Esophagus (tissue), 2 donors: ENCODE measurements around the gene GDPD3. TPM values are rescaled to one million over a fixed set of nuclear protein-coding genes. Genes with fewer than 3 reads are reported as not detected.
A peak's percentile ranks its signal among the peaks of the same experiment; 100 is the strongest.

Source experiments
- H3K27ac ChIP-seq, 2 donors: one replicate each; pipeline ENCODE4 v1.5.1; 2013; ENCODE audit warnings: low read depth in 2 of 2, mild to moderate bottlenecking in 2 of 2, inconsistent platforms in 1 of 2, low read length in 1 of 2, moderate library complexity in 1 of 2
- H3K27me3 ChIP-seq, 2 donors: one replicate each; pipeline ENCODE4 v1.6.1; 2013; ENCODE audit warnings: low read length in 2 of 2, control low read depth in 1 of 2, mild to moderate bottlenecking in 1 of 2; ENCODE audit not compliant: insufficient read depth in 2 of 2, control insufficient read depth in 1 of 2
- H3K36me3 ChIP-seq, 2 donors: one replicate each; pipeline ENCODE4 v1.6.1; 2013; ENCODE audit warnings: low read length in 1 of 2; ENCODE audit not compliant: control insufficient read depth in 2 of 2, insufficient read depth in 2 of 2
- H3K4me1 ChIP-seq, 2 donors: one replicate each; pipeline ENCODE4 v1.6.1; 2013; ENCODE audit warnings: low read length in 1 of 2; ENCODE audit not compliant: control insufficient read depth in 2 of 2, insufficient read depth in 2 of 2
- H3K4me3 ChIP-seq, 2 donors: one replicate each; pipeline ENCODE4 v1.5.1; 2013; ENCODE audit warnings: low read length in 2 of 2, mild to moderate bottlenecking in 2 of 2, low read depth in 1 of 2, moderate library complexity in 1 of 2
- H3K9me3 ChIP-seq, 2 donors: one replicate each; pipeline ENCODE4 v1.6.1; 2013; ENCODE audit warnings: mild to moderate bottlenecking in 2 of 2, low read depth in 1 of 2, low read length in 1 of 2, moderate library complexity in 1 of 2; ENCODE audit not compliant: control insufficient read depth in 2 of 2, insufficient read depth in 1 of 2
- WGBS, 2 donors: extraction: QIAGEN DNeasy Blood & Tissue Kit; methylation state at CpG; one replicate each; pipeline ENCODE4 v1.1.7; 2013; 5-methylcytosine and 5-hydroxymethylcytosine counted together
- polyA plus RNA-seq, 2 donors: library from polyadenylated mRNA; stranded (reverse); fragments of 200-250 nt; gene quantifications; one replicate each; pipeline ENCODE4 v1.2.3, GENCODE V29; 2013
- donor health status: healthy with polysubstance abuse.
- donor health status: Bipolar disorder and iron deficiency.

GDPD3 gene
- polyA plus RNA-seq, 2 donors = 49.2 to 82.8 TPM

GRCh38 chr16:30063893-30064728 is 49.2 kb downstream of the GDPD3 start:
- WGBS, 2 donors = 5 to 6% methylated on average over 27 of the region's 27 CpGs
- no peaks in the 10 kb centered on the region for H3K27me3 ChIP-seq
- peak overlapping the region; percentile 97 to 98 for H3K27ac ChIP-seq
- peak overlapping the region; percentile 53 to 64 for H3K4me3 ChIP-seq
- H3K9me3 ChIP-seq = no peaks in the 10 kb centered on the region
- peaks cover 15 to 24% of the 10 kb centered on the region in 2 donors for H3K36me3 ChIP-seq
- H3K4me1 ChIP-seq = peaks cover 7 to 22% of the 10 kb centered on the region in 2 donors

- Histone ChIP-seq H3K36me3 (peaks cover 9 to 17% of the 10 kb centered on the region in 2 donors), H3K4me1 (peaks cover 7 to 19% of the 10 kb centered on the region in 2 donors), H3K9me3 (no peaks in the 10 kb centered on the region), H3K4me3 (peak overlapping the region in 1 of 2 donors; percentile 53), H3K27me3 (no peaks in the 10 kb centered on the region), H3K27ac (peak overlapping the region; percentile 97 to 98)
- WGBS, 2 donors = 55 to 64% methylated on average over 12 of the region's 12 CpGs
Measured at GRCh38 chr16:30063278-30063892, 50.0 kb downstream of the GDPD3 start.

DNA sequence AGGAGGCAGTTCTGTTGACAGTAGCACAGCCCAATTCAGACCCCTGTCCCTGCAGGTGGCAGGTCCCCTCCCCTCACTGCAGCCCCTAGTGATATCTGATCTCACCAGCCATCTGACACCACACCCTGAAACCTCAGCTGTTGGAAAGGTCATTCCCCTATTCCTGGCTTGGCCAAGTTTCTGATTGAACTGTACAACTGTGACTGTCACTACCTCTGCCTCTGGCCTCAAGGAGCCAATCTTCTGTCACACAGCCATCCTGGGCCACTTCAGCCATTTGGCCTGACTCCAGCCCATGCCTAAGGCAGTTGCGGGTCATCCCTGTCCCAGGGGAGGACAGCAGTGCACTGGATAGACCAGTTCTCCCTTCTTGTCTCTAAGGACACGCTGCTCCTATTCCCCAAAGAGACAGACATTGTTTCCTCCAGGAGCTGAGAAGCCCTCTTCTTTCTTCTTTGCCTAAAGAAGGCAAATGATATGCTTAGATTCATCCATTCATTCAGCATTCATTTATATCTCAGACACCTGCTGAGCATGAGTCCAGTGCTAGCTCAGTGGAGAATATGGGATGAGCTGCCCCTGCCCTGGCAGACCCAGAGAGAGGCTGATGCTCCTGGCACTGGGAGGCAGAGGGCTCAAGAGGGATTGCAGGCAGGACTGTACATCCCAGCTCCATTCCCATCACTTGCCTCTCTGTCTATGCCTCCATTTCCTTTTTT is 52.3 kb downstream of the GDPD3 start:
- WGBS, 2 donors = 57 to 67% methylated on average over 2 of the region's 2 CpGs
- no peaks in the 10 kb centered on the region for H3K27me3 ChIP-seq
- peaks cover 0 to 3% of the 10 kb centered on the region in 2 donors for H3K36me3 ChIP-seq
- peak overlapping the region in 1 of 2 donors; percentile 22 for H3K27ac ChIP-seq
- H3K4me1 ChIP-seq = peaks cover 6 to 12% of the 10 kb centered on the region in 2 donors
- no peaks in the 10 kb centered on the region for H3K9me3 ChIP-seq
- H3K4me3 ChIP-seq = no peak overlapping the region

DNA sequence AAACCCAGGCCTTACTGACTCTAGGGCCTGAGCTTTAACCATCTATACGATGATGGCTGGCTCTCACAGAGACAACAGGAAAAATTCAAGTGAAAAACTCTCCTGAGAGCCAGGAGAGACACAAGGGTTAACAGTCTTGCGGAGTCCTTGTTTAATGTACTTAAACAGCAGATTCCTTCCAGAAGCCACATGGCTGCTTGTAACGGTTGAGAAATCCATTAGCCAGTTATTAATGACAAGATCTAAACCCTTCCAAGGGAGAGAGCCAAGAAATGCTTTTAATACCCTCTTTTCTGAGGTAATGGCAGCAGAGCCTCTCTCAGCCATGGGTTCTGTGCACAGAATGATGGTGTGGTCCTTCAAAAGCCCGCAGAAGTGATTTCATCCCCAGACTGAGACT is 53.0 kb downstream of the GDPD3 start:
- H3K4me3 ChIP-seq = no peak overlapping the region
- peaks cover 6 to 12% of the 10 kb centered on the region in 2 donors for H3K4me1 ChIP-seq
- WGBS, 2 donors = 68 to 71% methylated on average over 4 of the region's 4 CpGs
- no peaks in the 10 kb centered on the region for H3K9me3 ChIP-seq
- H3K27ac ChIP-seq = no peak overlapping the region
- H3K27me3 ChIP-seq = no peaks in the 10 kb centered on the region
- H3K36me3 ChIP-seq = no peaks in the 10 kb centered on the region

GRCh38 chr16:30054959-30055553 is 58.3 kb downstream of the GDPD3 start:
- no peaks in the 10 kb centered on the region for H3K9me3 ChIP-seq
- H3K4me1 ChIP-seq = peaks cover 10 to 11% of the 10 kb centered on the region in 2 donors
- no peaks in the 10 kb centered on the region for H3K36me3 ChIP-seq
- no peaks in the 10 kb centered on the region for H3K27me3 ChIP-seq
- peak overlapping the region in 1 of 2 donors; percentile 62 for H3K27ac ChIP-seq
- no peak overlapping the region for H3K4me3 ChIP-seq
- 22 to 25% methylated on average over 10 of the region's 10 CpGs for WGBS, 2 donors

Other genes with a start within 250 kb of the GDPD3 start
- under 1 TPM; 0.35 to 0.45 TPM for gene SEZ6L2, start 214.0 kb downstream of the GDPD3 start, polyA plus RNA-seq
- under 1 TPM; 0.31 to 0.39 TPM for gene ASPHD1, start 213.0 kb downstream of the GDPD3 start, polyA plus RNA-seq
- gene KCTD13, start 187.3 kb downstream of the GDPD3 start, polyA plus RNA-seq = 10 to 100 TPM; 10.1 to 15.5 TPM
- 10 to 100 TPM; 61.1 to 83.4 TPM for gene TMEM219, start 151.5 kb downstream of the GDPD3 start, polyA plus RNA-seq
- 10 to 100 TPM; 15.6 to 30.2 TPM for gene TAOK2, start 139.7 kb downstream of the GDPD3 start, polyA plus RNA-seq
- gene HIRIP3, start 117.9 kb downstream of the GDPD3 start, polyA plus RNA-seq = 1 to 10 TPM; 6.3 to 9.7 TPM
- 10 to 100 TPM; 46.4 to 82.1 TPM for gene INO80E, start 117.3 kb downstream of the GDPD3 start, polyA plus RNA-seq
- 1 to 10 TPM in 1 of 2 donors, under 1 TPM in 1; 0.69 to 3.0 TPM for gene DOC2A, start 102.5 kb downstream of the GDPD3 start, polyA plus RNA-seq
- gene C16orf92, start 90.3 kb downstream of the GDPD3 start, polyA plus RNA-seq = not detected
- gene TLCD3B, start 82.3 kb downstream of the GDPD3 start, polyA plus RNA-seq = under 1 TPM; 0.04 to 0.16 TPM
- gene ALDOA, start 47.8 kb downstream of the GDPD3 start, polyA plus RNA-seq = 1,000 to 10,000 TPM; 1,266 to 1,398 TPM
- 100 to 1,000 TPM; 113 TPM for gene PPP4C, start 37.5 kb downstream of the GDPD3 start, polyA plus RNA-seq
- gene TBX6, start 21.6 kb downstream of the GDPD3 start, polyA plus RNA-seq = 10 to 100 TPM in 1 of 2 donors, 1 to 10 TPM in 1; 6.2 to 15.8 TPM
- gene YPEL3, start 17.3 kb downstream of the GDPD3 start, polyA plus RNA-seq = 100 to 1,000 TPM in 1 of 2 donors, 10 to 100 TPM in 1; 73.6 to 183 TPM
- gene MAPK3, start 9.7 kb upstream of the GDPD3 start, polyA plus RNA-seq = 100 to 1,000 TPM; 120 to 126 TPM
- 10 to 100 TPM; 18.0 to 18.4 TPM for gene CORO1A, start 70.1 kb upstream of the GDPD3 start, polyA plus RNA-seq
- gene BOLA2B, start 80.1 kb upstream of the GDPD3 start, polyA plus RNA-seq = 100 to 1,000 TPM; 195 to 283 TPM
- gene SLX1A, start 80.3 kb upstream of the GDPD3 start, polyA plus RNA-seq = 10 to 100 TPM; 44.9 to 48.2 TPM
- 10 to 100 TPM; 10.0 to 39.0 TPM for gene SULT1A3, start 85.7 kb upstream of the GDPD3 start, polyA plus RNA-seq
- gene NPIPB13, start 134.9 kb upstream of the GDPD3 start, polyA plus RNA-seq = 1 to 10 TPM; 2.6 to 7.4 TPM
- 10 to 100 TPM; 25.2 to 34.3 TPM for gene CD2BP2, start 241.8 kb upstream of the GDPD3 start, polyA plus RNA-seq